BJ (cell line): ENCODE results near the gene TAX1BP1. TPM values are rescaled to one million over a fixed set of nuclear protein-coding genes. Genes with fewer than 3 reads are reported as not detected.

Experiments used
- CTCF ChIA-PET: fragments of 350-600 bp; formaldehyde crosslinking; extraction: SDS; loops from one replicate; lab custom pipeline; 2021; ENCODE audit warnings: antibody characterized with exemption, inconsistent platforms; lab: Yijun Ruan, JAX
- POLR2A ChIA-PET: fragments of 300-600 bp; sonication (Branson Sonifier 250); formaldehyde crosslinking; extraction: SDS; loops from one replicate; lab custom pipeline; 2021; ENCODE audit warnings: antibody characterized with exemption; lab: Charles Lee
- DNase-seq: peaks from one replicate; pipeline ENCODE4 v3.0.0-alpha.2; 2011; ENCODE audit warnings: low read depth
- H3K27me3 ChIP-seq: 2 replicates; pipeline ENCODE4 v1.6.0; 2011; ENCODE audit warnings: low read length; ENCODE audit not compliant: control insufficient read depth, insufficient read depth
- H3K36me3 ChIP-seq: 2 replicates; pipeline ENCODE4 v1.5.1; 2011; ENCODE audit warnings: low read length; ENCODE audit not compliant: control insufficient read depth, insufficient read depth
- H3K4me3 ChIP-seq: 2 replicates; pipeline ENCODE4 v1.5.1; 2011; ENCODE audit warnings: low read depth, mild to moderate bottlenecking, control low read depth, low read length
- CTCF ChIP-seq: IDR thresholded peaks from 2 replicates; pipeline ENCODE4 v1.5.1; 2011; ENCODE audit warnings: low read depth, mild to moderate bottlenecking, control low read depth, inconsistent platforms, low read length, moderate library complexity; ENCODE audit not compliant: insufficient read depth
- polyA plus RNA-seq: library from polyadenylated mRNA; depleted of rRNA; stranded (reverse); fragments of >200 nt; gene quantifications from 2 replicates; pipeline ENCODE4 v1.2.3, GENCODE V29; 2011

The TAX1BP1 gene
- polyA plus RNA-seq, 1 experiment: 93.6 TPM

GRCh38 chr7:27775782-27776181 is 35.8 kb downstream of the TAX1BP1 start:
- no peak for TF ChIP-seq CTCF
- no peak for DNase-seq
- POLR2A ChIA-PET: interaction anchor here (0.5 kb wide), 1 partner anchor 73 kb away, joined by 3 read pairs; no protein-coding TSS in a partner anchor
- Histone ChIP-seq H3K27me3 (no peaks in the 10 kb centered on the region), H3K4me3 (no peak overlapping the region), H3K36me3 (no peaks in the 10 kb centered on the region)
- CTCF ChIA-PET: interaction anchor here (0.6 to 2.7 kb wide), 10 partner anchors 9 to 576 kb away, joined by 3 to 9 read pairs (median 3); partner anchors contain the start of genes HOXA13 and TAX1BP1

- H3K27me3 ChIP-seq: no peaks in the 10 kb centered on the region
- no peaks in the 10 kb centered on the region for H3K36me3 ChIP-seq
- TF ChIP-seq CTCF: no peak
- no peak for DNase-seq
- ChIA-PET CTCF (interaction anchor here (0.7 kb wide), 2 partner anchors 115 to 171 kb away, joined by 3 read pairs; partner anchors contain the start of gene HIBADH), POLR2A (no interaction called here)
- no peak overlapping the region for H3K4me3 ChIP-seq
Measured at GRCh38 chr7:27777662-27778061, 37.7 kb downstream of the TAX1BP1 start.

GRCh38 chr7:27779873-27780272 is 39.9 kb downstream of the TAX1BP1 start:
- ChIA-PET POLR2A (no interaction called here), CTCF (interaction anchor here (1.6 kb wide), 1 partner anchor 314 kb away, joined by 4 read pairs; no protein-coding TSS in a partner anchor)
- no peak overlapping the region for H3K4me3 ChIP-seq
- H3K27me3 ChIP-seq: no peaks in the 10 kb centered on the region
- DNase-seq: no peak
- no peaks in the 10 kb centered on the region for H3K36me3 ChIP-seq
- TF ChIP-seq CTCF: no peak

GRCh38 chr7:27781188-27781587 is 41.2 kb downstream of the TAX1BP1 start:
- no peak for DNase-seq
- POLR2A ChIA-PET: no interaction called here
- Histone ChIP-seq H3K4me3 (no peak overlapping the region), H3K27me3 (no peaks in the 10 kb centered on the region), H3K36me3 (no peaks in the 10 kb centered on the region)
- CTCF ChIA-PET: interaction anchor here (1.5 kb wide), 1 partner anchor 585 kb away, joined by 8 read pairs; no protein-coding TSS in a partner anchor
- no peak for TF ChIP-seq CTCF

GRCh38 chr7:27782849-27783248 is 42.9 kb downstream of the TAX1BP1 start:
- CTCF ChIA-PET: interaction anchor here (0.7 to 1.4 kb wide), 3 partner anchors 137 to 584 kb away, joined by 3 read pairs; no protein-coding TSS in a partner anchor
- no peak for DNase-seq
- H3K27me3 ChIP-seq: no peaks in the 10 kb centered on the region
- H3K36me3 ChIP-seq: no peaks in the 10 kb centered on the region
- TF ChIP-seq CTCF: no peak
- H3K4me3 ChIP-seq: no peak overlapping the region
- POLR2A ChIA-PET: no interaction called here
